Measurements from ENCODE around the gene EDNRB.

DNA sequence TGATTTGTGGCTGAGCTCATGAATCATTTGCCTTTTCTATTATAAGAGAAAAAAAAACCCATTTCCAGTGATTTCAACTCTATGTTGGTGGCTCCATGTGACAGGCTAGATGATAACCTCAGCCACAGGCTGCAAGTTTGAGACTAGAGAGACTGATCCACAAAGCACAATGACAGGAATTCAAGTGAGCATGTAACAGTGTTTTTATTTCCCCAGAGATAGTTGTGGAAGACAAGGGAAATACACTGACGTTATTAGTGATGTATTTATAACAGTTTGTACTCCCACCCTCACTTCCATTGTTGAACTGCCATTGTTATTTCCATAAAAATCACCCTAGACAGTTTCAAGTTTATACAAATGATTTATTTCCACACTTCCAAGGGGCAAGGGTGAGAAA is 27.9 kb upstream of the EDNRB start:
- TF ChIP-seq, protein P1, sequence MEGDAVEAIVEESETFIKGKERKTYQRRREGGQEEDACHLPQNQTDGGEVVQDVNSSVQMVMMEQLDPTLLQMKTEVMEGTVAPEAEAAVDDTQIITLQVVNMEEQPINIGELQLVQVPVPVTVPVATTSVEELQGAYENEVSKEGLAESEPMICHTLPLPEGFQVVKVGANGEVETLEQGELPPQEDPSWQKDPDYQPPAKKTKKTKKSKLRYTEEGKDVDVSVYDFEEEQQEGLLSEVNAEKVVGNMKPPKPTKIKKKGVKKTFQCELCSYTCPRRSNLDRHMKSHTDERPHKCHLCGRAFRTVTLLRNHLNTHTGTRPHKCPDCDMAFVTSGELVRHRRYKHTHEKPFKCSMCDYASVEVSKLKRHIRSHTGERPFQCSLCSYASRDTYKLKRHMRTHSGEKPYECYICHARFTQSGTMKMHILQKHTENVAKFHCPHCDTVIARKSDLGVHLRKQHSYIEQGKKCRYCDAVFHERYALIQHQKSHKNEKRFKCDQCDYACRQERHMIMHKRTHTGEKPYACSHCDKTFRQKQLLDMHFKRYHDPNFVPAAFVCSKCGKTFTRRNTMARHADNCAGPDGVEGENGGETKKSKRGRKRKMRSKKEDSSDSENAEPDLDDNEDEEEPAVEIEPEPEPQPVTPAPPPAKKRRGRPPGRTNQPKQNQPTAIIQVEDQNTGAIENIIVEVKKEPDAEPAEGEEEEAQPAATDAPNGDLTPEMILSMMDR (IDR thresholded peaks at IDR 0.05) = no peak
- no peak for TF ChIP-seq POLR2A (IDR thresholded peaks at IDR 0.05)

All from Peyer's patch (tissue), 4 donors.